Breast epithelium (tissue), 3 donors: ENCODE results near the gene PRRX2.

Experiments
- CTCF ChIP-seq, 3 donors: fragments of 450-650 bp; IDR thresholded peaks; one replicate each; pipeline ENCODE4 v1.5.1; 2016 to 2017; ENCODE audit warnings: antibody characterized with exemption in 3 of 3, mild to moderate bottlenecking in 3 of 3, moderate library complexity in 3 of 3
- POLR2A ChIP-seq: fragments of 450-650 bp; IDR thresholded peaks from one replicate; pipeline ENCODE4 v1.6.1; 2016; ENCODE audit warnings: antibody characterized with exemption, mild to moderate bottlenecking, moderate library complexity
- POLR2AphosphoS5 ChIP-seq, 3 donors: sonication (generic); formaldehyde crosslinking; IDR thresholded peaks; one replicate each; pipeline ENCODE4 v1.6.1; 2017; ENCODE audit warnings: antibody characterized with exemption in 3 of 3

- TF ChIP-seq CTCF (IDR thresholded peaks at IDR 0.05) (no peak), POLR2A (no peak), POLR2AphosphoS5 (IDR thresholded peaks at IDR 0.05) (no peak)
Observed at GRCh38 chr9:129759804-129760502, 94.5 kb downstream of the PRRX2 start.
